Measurements from ENCODE around the gene SF1. TPM values are rescaled to one million over a fixed set of nuclear protein-coding genes. Genes with fewer than 3 reads are reported as not detected.

Gene SF1
- polyA plus RNA-seq, 4 donors = 69.8 to 328 (median 83.5) TPM

GRCh38 chr11:64718780-64719124, 59.6 kb downstream of the SF1 start:
- H3K27me3 ChIP-seq (ENCODE audit: control insufficient read depth in 3 of 3, insufficient read depth in 3 of 3, low read length in 3 of 3) = peaks cover 5 to 88% (median 35%) of the 10 kb centered on the region in 3 donors
- WGBS, 3 donors = 57 to 67% (median 60%) methylated on average over 4 of the region's 4 CpGs
- DNase-seq = no peak

GRCh38 chr11:64718084-64718779, 60.1 kb downstream of the SF1 start:
- no peak for DNase-seq
- H3K4me1 ChIP-seq (ENCODE audit: control insufficient read depth in 3 of 3, insufficient read depth in 2 of 3, low read depth in 1 of 3, low read length in 2 of 3) = no peaks in the 10 kb centered on the region
- no peaks in the 10 kb centered on the region for H3K9me3 ChIP-seq (ENCODE audit: control insufficient read depth in 2 of 2, insufficient read depth in 1 of 2, low read depth in 1 of 2, low read length in 1 of 2)
- WGBS, 3 donors = 68 to 80% (median 69%) methylated on average over 15 of the region's 15 CpGs
- H3K27ac ChIP-seq (ENCODE audit: low read depth in 1 of 3, low read length in 2 of 3) = no peak overlapping the region
- no peaks in the 10 kb centered on the region for H3K36me3 ChIP-seq (ENCODE audit: control insufficient read depth in 3 of 3, insufficient read depth in 2 of 3, low read depth in 1 of 3, low read length in 3 of 3)
- peaks cover 10 to 88% (median 36%) of the 10 kb centered on the region in 3 donors for H3K27me3 ChIP-seq (ENCODE audit: control insufficient read depth in 3 of 3, insufficient read depth in 3 of 3, low read length in 3 of 3)
- no peak overlapping the region for H3K4me3 ChIP-seq (ENCODE audit: low read depth in 1 of 3, low read length in 3 of 3)
- FAIRE-seq = no peak

More at GRCh38 chr11:64718780-64719124, 59.6 kb downstream of the SF1 start:
- H3K36me3 ChIP-seq (ENCODE audit: control insufficient read depth in 3 of 3, insufficient read depth in 2 of 3, low read depth in 1 of 3, low read length in 3 of 3) = no peaks in the 10 kb centered on the region
- H3K4me1 ChIP-seq (ENCODE audit: control insufficient read depth in 3 of 3, insufficient read depth in 2 of 3, low read depth in 1 of 3, low read length in 2 of 3) = peaks cover 0 to 5% (median 0%) of the 10 kb centered on the region in 3 donors
- no peak overlapping the region for H3K27ac ChIP-seq (ENCODE audit: low read depth in 1 of 3, low read length in 2 of 3)
- H3K9me3 ChIP-seq (ENCODE audit: control insufficient read depth in 2 of 2, insufficient read depth in 1 of 2, low read depth in 1 of 2, low read length in 1 of 2) = no peaks in the 10 kb centered on the region
- no peak overlapping the region for H3K4me3 ChIP-seq (ENCODE audit: low read depth in 1 of 3, low read length in 3 of 3)
- no peak for FAIRE-seq

GRCh38 chr11:64717268-64717578, 61.1 kb downstream of the SF1 start:
- H3K4me1 ChIP-seq (ENCODE audit: control insufficient read depth in 3 of 3, insufficient read depth in 2 of 3, low read depth in 1 of 3, low read length in 2 of 3) = peaks cover 0 to 2% (median 0%) of the 10 kb centered on the region in 3 donors
- no peak overlapping the region for H3K27ac ChIP-seq (ENCODE audit: low read depth in 1 of 3, low read length in 2 of 3)
- FAIRE-seq (no peak), DNase-seq (no peak)
- no peaks in the 10 kb centered on the region for H3K36me3 ChIP-seq (ENCODE audit: control insufficient read depth in 3 of 3, insufficient read depth in 2 of 3, low read depth in 1 of 3, low read length in 3 of 3)
- no peak overlapping the region for H3K4me3 ChIP-seq (ENCODE audit: low read depth in 1 of 3, low read length in 3 of 3)
- no peaks in the 10 kb centered on the region for H3K9me3 ChIP-seq (ENCODE audit: control insufficient read depth in 2 of 2, insufficient read depth in 1 of 2, low read depth in 1 of 2, low read length in 1 of 2)
- peaks cover 16 to 87% (median 44%) of the 10 kb centered on the region in 3 donors for H3K27me3 ChIP-seq (ENCODE audit: control insufficient read depth in 3 of 3, insufficient read depth in 3 of 3, low read length in 3 of 3)
- 43 to 59% (median 57%) methylated on average over 4 of the region's 4 CpGs for WGBS, 3 donors

- no peak overlapping the region for H3K27ac ChIP-seq (ENCODE audit: low read depth in 1 of 3, low read length in 2 of 3)
- FAIRE-seq = no peak
- DNase-seq = no peak
- H3K27me3 ChIP-seq (ENCODE audit: control insufficient read depth in 3 of 3, insufficient read depth in 3 of 3, low read length in 3 of 3) = peaks cover 21 to 87% (median 46%) of the 10 kb centered on the region in 3 donors
- peaks cover 0 to 2% (median 0%) of the 10 kb centered on the region in 3 donors for H3K4me1 ChIP-seq (ENCODE audit: control insufficient read depth in 3 of 3, insufficient read depth in 2 of 3, low read depth in 1 of 3, low read length in 2 of 3)
- no peaks in the 10 kb centered on the region for H3K36me3 ChIP-seq (ENCODE audit: control insufficient read depth in 3 of 3, insufficient read depth in 2 of 3, low read depth in 1 of 3, low read length in 3 of 3)
- no peaks in the 10 kb centered on the region for H3K9me3 ChIP-seq (ENCODE audit: control insufficient read depth in 2 of 2, insufficient read depth in 1 of 2, low read depth in 1 of 2, low read length in 1 of 2)
- H3K4me3 ChIP-seq (ENCODE audit: low read depth in 1 of 3, low read length in 3 of 3) = no peak overlapping the region
- 42 to 51% (median 47%) methylated on average over 16 to 21 of the region's 21 CpGs for WGBS, 3 donors
These were observed 61.7 kb downstream of the SF1 start for GRCh38 chr11:64716473-64717267.

GRCh38 chr11:64715756-64716472, 62.4 kb downstream of the SF1 start:
- no peak for DNase-seq
- Histone ChIP-seq H3K36me3 (ENCODE audit: control insufficient read depth in 3 of 3, insufficient read depth in 2 of 3, low read depth in 1 of 3, low read length in 3 of 3) (no peaks in the 10 kb centered on the region), H3K9me3 (ENCODE audit: control insufficient read depth in 2 of 2, insufficient read depth in 1 of 2, low read depth in 1 of 2, low read length in 1 of 2) (no peaks in the 10 kb centered on the region), H3K27me3 (ENCODE audit: control insufficient read depth in 3 of 3, insufficient read depth in 3 of 3, low read length in 3 of 3) (peaks cover 19 to 87% (median 52%) of the 10 kb centered on the region in 3 donors), H3K4me1 (ENCODE audit: control insufficient read depth in 3 of 3, insufficient read depth in 2 of 3, low read depth in 1 of 3, low read length in 2 of 3) (peaks cover 0 to 2% (median 0%) of the 10 kb centered on the region in 3 donors), H3K27ac (ENCODE audit: low read depth in 1 of 3, low read length in 2 of 3) (no peak overlapping the region), H3K4me3 (ENCODE audit: low read depth in 1 of 3, low read length in 3 of 3) (no peak overlapping the region)
- FAIRE-seq = no peak
- 45 to 56% (median 51%) methylated on average over 13 of the region's 13 CpGs for WGBS, 3 donors

- H3K27me3 ChIP-seq (ENCODE audit: control insufficient read depth in 3 of 3, insufficient read depth in 3 of 3, low read length in 3 of 3) = peaks cover 19 to 87% (median 56%) of the 10 kb centered on the region in 3 donors
- no peak for FAIRE-seq
These were observed 63.2 kb downstream of the SF1 start for GRCh38 chr11:64715110-64715509.

GRCh38 chr11:64714666-64715065, 63.7 kb downstream of the SF1 start:
- DNase-seq (no peak), FAIRE-seq (no peak)
- 44 to 56% (median 46%) methylated on average over 5 of the region's 5 CpGs for WGBS, 3 donors
- Histone ChIP-seq H3K9me3 (ENCODE audit: control insufficient read depth in 2 of 2, insufficient read depth in 1 of 2, low read depth in 1 of 2, low read length in 1 of 2) (no peaks in the 10 kb centered on the region), H3K36me3 (ENCODE audit: control insufficient read depth in 3 of 3, insufficient read depth in 2 of 3, low read depth in 1 of 3, low read length in 3 of 3) (no peaks in the 10 kb centered on the region), H3K4me1 (ENCODE audit: control insufficient read depth in 3 of 3, insufficient read depth in 2 of 3, low read depth in 1 of 3, low read length in 2 of 3) (peaks cover 0 to 2% (median 0%) of the 10 kb centered on the region in 3 donors), H3K27ac (ENCODE audit: low read depth in 1 of 3, low read length in 2 of 3) (no peak overlapping the region), H3K27me3 (ENCODE audit: control insufficient read depth in 3 of 3, insufficient read depth in 3 of 3, low read length in 3 of 3) (peaks cover 19 to 88% (median 56%) of the 10 kb centered on the region in 3 donors), H3K4me3 (ENCODE audit: low read depth in 1 of 3, low read length in 3 of 3) (no peak overlapping the region)

More at GRCh38 chr11:64715110-64715509, 63.2 kb downstream of the SF1 start:
- Histone ChIP-seq H3K27ac (ENCODE audit: low read depth in 1 of 3, low read length in 2 of 3) (no peak overlapping the region), H3K4me3 (ENCODE audit: low read depth in 1 of 3, low read length in 3 of 3) (no peak overlapping the region), H3K4me1 (ENCODE audit: control insufficient read depth in 3 of 3, insufficient read depth in 2 of 3, low read depth in 1 of 3, low read length in 2 of 3) (peaks cover 0 to 2% (median 0%) of the 10 kb centered on the region in 3 donors), H3K36me3 (ENCODE audit: control insufficient read depth in 3 of 3, insufficient read depth in 2 of 3, low read depth in 1 of 3, low read length in 3 of 3) (no peaks in the 10 kb centered on the region), H3K9me3 (ENCODE audit: control insufficient read depth in 2 of 2, insufficient read depth in 1 of 2, low read depth in 1 of 2, low read length in 1 of 2) (no peaks in the 10 kb centered on the region)
- WGBS, 3 donors = 22 to 47% (median 40%) methylated on average over 5 of the region's 5 CpGs
- no peak for DNase-seq
